ENCODE results near the gene TMEM161B. TPM values are rescaled to one million over a fixed set of nuclear protein-coding genes. Genes with fewer than 3 reads are reported as not detected.

The TMEM161B gene
- total RNA-seq, 1 donor from 2014 or later, result 17.4 TPM

- no peak for DNase-seq (ENCODE audit: low read depth)
- Histone ChIP-seq H3K36me3 (ENCODE audit: control insufficient read depth, insufficient read depth, low read length) (no peaks in the 10 kb centered on the region), H3K4me3 (ENCODE audit: low read depth, low read length) (no peak overlapping the region), H3K27me3 (ENCODE audit: control insufficient read depth, insufficient read depth, low read length) (no peaks in the 10 kb centered on the region)
- FAIRE-seq, result no peak
- TF ChIP-seq CTCF (IDR thresholded peaks at IDR 0.05; ENCODE audit: insufficient read depth, low read length, severe bottlenecking), result no peak
Observed at GRCh38 chr5:88172847-88173758, 95.5 kb downstream of the TMEM161B start.

- FAIRE-seq, result no peak
- H3K27me3 ChIP-seq (ENCODE audit: control insufficient read depth, insufficient read depth, low read length), result no peaks in the 10 kb centered on the region
- TF ChIP-seq CTCF (IDR thresholded peaks at IDR 0.05; ENCODE audit: insufficient read depth, low read length, severe bottlenecking), result no peak
- DNase-seq (ENCODE audit: low read depth), result no peak
- H3K4me3 ChIP-seq (ENCODE audit: low read depth, low read length), result no peak overlapping the region
- H3K36me3 ChIP-seq (ENCODE audit: control insufficient read depth, insufficient read depth, low read length), result no peaks in the 10 kb centered on the region
Observed at GRCh38 chr5:88159591-88159990, 109.1 kb downstream of the TMEM161B start.

- DNase-seq (ENCODE audit: low read depth) (no peak), FAIRE-seq (no peak)
- H3K36me3 ChIP-seq (ENCODE audit: control insufficient read depth, insufficient read depth, low read length), result no peaks in the 10 kb centered on the region
- no peak for TF ChIP-seq CTCF (IDR thresholded peaks at IDR 0.05; ENCODE audit: insufficient read depth, low read length, severe bottlenecking)
- no peak overlapping the region for H3K4me3 ChIP-seq (ENCODE audit: low read depth, low read length)
- H3K27me3 ChIP-seq (ENCODE audit: control insufficient read depth, insufficient read depth, low read length), result no peaks in the 10 kb centered on the region
Observed at GRCh38 chr5:88158056-88158455, 110.6 kb downstream of the TMEM161B start.

GRCh38 chr5:88154891-88155290 is 113.8 kb downstream of the TMEM161B start:
- H3K36me3 ChIP-seq (ENCODE audit: control insufficient read depth, insufficient read depth, low read length), result no peaks in the 10 kb centered on the region
- no peak for FAIRE-seq
- no peak for TF ChIP-seq CTCF (IDR thresholded peaks at IDR 0.05; ENCODE audit: insufficient read depth, low read length, severe bottlenecking)
- no peaks in the 10 kb centered on the region for H3K27me3 ChIP-seq (ENCODE audit: control insufficient read depth, insufficient read depth, low read length)
- H3K4me3 ChIP-seq (ENCODE audit: low read depth, low read length), result no peak overlapping the region
- no peak for DNase-seq (ENCODE audit: low read depth)

- no peak for DNase-seq (ENCODE audit: low read depth)
- no peak for TF ChIP-seq CTCF (IDR thresholded peaks at IDR 0.05; ENCODE audit: insufficient read depth, low read length, severe bottlenecking)
- FAIRE-seq, result no peak
- H3K27me3 ChIP-seq (ENCODE audit: control insufficient read depth, insufficient read depth, low read length), result no peaks in the 10 kb centered on the region
- no peaks in the 10 kb centered on the region for H3K36me3 ChIP-seq (ENCODE audit: control insufficient read depth, insufficient read depth, low read length)
- no peak overlapping the region for H3K4me3 ChIP-seq (ENCODE audit: low read depth, low read length)
Observed at GRCh38 chr5:88150747-88151146, 117.9 kb downstream of the TMEM161B start.
